ENCODE results near the gene GNB1. TPM values are rescaled to one million over a fixed set of nuclear protein-coding genes. Genes with fewer than 3 reads are reported as not detected.

Gene GNB1
- total RNA-seq, 1 donor from 2014 or later = 170 TPM

- no peak for DNase-seq (ENCODE audit: low spot score in 2 of 2)
- Histone ChIP-seq H3K4me3 (no peak overlapping the region), H3K27ac (no peak overlapping the region), H3K4me1 (peaks cover 12 to 33% of the 10 kb centered on the region in 2 donors), H3K9me3 (no peaks in the 10 kb centered on the region), H3K36me3 (peaks cover 0 to 11% of the 10 kb centered on the region in 2 donors), H3K27me3 (no peaks in the 10 kb centered on the region)
- intact Hi-C loops (cut with DNase I) = no loop called here
- TF ChIP-seq, protein P1, sequence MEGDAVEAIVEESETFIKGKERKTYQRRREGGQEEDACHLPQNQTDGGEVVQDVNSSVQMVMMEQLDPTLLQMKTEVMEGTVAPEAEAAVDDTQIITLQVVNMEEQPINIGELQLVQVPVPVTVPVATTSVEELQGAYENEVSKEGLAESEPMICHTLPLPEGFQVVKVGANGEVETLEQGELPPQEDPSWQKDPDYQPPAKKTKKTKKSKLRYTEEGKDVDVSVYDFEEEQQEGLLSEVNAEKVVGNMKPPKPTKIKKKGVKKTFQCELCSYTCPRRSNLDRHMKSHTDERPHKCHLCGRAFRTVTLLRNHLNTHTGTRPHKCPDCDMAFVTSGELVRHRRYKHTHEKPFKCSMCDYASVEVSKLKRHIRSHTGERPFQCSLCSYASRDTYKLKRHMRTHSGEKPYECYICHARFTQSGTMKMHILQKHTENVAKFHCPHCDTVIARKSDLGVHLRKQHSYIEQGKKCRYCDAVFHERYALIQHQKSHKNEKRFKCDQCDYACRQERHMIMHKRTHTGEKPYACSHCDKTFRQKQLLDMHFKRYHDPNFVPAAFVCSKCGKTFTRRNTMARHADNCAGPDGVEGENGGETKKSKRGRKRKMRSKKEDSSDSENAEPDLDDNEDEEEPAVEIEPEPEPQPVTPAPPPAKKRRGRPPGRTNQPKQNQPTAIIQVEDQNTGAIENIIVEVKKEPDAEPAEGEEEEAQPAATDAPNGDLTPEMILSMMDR (IDR thresholded peaks at IDR 0.05) = no peak
These were observed 15.0 kb downstream of the GNB1 start for GRCh38 chr1:1875932-1876331.

DNA sequence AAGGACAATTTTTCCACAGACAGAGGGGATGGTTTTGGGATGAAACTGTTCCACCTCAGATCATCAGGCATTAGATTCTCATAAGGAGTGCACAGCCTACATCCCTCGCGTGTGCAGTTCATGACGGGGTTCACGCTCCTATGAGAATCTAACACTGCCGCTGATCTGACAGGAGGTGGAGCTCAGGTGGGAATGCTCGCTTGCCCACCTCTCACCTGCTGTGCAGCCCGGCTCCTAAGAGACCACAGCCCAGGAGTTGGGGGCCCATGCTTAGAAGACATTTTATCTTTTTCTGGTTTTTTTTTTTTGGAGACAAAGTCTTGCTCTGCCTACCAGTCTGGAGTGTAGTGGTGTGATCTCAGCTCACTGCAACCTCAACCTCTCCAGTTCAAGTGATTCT, 16.0 kb downstream of the GNB1 start:
- DNase-seq (ENCODE audit: low spot score in 2 of 2) = no peak
- intact Hi-C loops (cut with DNase I) = no loop called here
- Histone ChIP-seq H3K4me1 (peaks cover 12 to 29% of the 10 kb centered on the region in 2 donors), H3K4me3 (no peak overlapping the region), H3K27ac (no peak overlapping the region), H3K36me3 (peaks cover 0 to 11% of the 10 kb centered on the region in 2 donors), H3K9me3 (no peaks in the 10 kb centered on the region), H3K27me3 (no peaks in the 10 kb centered on the region)
- TF ChIP-seq, protein P1 (IDR thresholded peaks at IDR 0.05) = no peak

DNA sequence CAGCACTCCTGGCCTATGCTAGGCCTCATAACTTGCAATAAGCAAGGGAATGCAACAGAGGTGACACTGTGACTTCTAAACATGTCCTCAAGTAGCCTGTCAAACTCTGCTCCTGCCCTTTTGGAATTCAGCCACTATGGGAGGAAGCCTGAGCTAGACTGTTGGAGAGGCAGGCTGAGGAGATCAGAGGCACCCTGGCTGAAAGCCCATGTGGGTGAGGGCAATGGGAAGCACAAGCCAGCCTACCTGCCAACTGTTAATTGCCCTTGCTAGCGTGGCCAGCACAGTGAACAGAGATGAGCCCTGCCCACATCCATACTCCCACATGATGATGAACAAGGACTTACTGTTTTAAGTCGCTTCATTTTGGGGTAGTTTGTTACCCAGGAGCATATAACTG, 17.7 kb downstream of the GNB1 start:
- Histone ChIP-seq H3K36me3 (peaks cover 0 to 11% of the 10 kb centered on the region in 2 donors), H3K27ac (no peak overlapping the region), H3K9me3 (no peaks in the 10 kb centered on the region), H3K27me3 (no peaks in the 10 kb centered on the region), H3K4me1 (peaks cover 12 to 29% of the 10 kb centered on the region in 2 donors), H3K4me3 (no peak overlapping the region)
- DNase-seq (ENCODE audit: low spot score in 2 of 2) = no peak
- TF ChIP-seq, protein P1 (IDR thresholded peaks at IDR 0.05) = no peak
- intact Hi-C loops (cut with DNase I) = no loop called here

DNA sequence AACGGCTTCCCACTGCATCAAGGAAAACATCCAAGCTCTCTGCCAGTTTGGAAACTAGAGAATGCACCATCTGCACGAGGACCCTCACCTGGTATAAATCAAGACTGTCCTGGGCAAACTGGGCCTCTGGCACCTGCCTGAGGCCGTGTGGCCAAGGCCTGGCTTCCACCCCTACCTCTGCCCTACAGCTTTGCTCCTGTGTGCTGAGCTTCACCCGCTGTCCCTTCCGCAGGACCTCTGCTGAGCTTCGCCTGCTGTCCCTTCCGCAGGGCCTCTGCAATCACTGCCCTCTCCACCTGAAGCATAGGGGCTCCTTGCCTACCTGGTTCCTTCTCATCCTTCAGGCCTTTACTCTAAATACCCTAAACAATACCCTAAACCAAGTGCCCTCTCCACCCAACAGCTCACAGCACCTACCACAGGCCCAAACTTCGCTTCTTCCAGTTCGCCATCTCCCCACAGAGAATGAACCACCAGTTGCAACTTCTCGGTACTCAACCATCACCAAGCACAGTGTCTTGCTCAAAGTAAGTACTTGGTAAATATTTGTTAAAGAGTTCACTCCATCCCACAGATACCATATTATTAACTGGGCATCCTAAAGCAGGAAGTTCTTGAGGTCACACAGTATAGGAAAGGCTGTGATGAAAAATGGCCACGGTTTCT, 18.4 kb downstream of the GNB1 start:
- H3K27me3 ChIP-seq = no peaks in the 10 kb centered on the region
- no peak overlapping the region for H3K4me3 ChIP-seq
- DNase-seq (ENCODE audit: low spot score in 2 of 2) = no peak
- H3K9me3 ChIP-seq = no peaks in the 10 kb centered on the region
- no peak overlapping the region for H3K27ac ChIP-seq
- TF ChIP-seq, protein P1 (IDR thresholded peaks at IDR 0.05) = no peak
- H3K36me3 ChIP-seq = peaks cover 0 to 11% of the 10 kb centered on the region in 2 donors
- H3K4me1 ChIP-seq = peaks cover 12 to 24% of the 10 kb centered on the region in 2 donors
- intact Hi-C loops (cut with DNase I) = no loop called here

DNA sequence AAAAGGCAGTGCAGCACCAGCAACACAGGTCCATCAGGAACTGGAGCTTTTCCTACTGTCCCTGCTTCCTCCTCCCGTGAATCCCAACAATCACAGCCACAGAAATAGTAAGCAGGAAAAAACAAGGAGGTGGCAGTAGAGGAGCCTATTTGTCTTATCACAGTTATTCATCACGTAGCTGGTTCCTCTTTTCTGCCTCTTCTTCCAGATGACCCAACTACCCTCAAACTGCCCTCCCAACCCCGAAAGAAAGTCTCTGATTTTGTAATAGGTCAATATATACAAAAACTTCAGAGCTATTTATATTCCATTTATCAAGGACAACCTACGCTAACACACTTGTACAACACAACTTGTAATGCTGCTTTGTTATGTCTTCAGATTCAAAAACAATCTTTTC, 21.4 kb downstream of the GNB1 start:
- no peak for DNase-seq (ENCODE audit: low spot score in 2 of 2)
- intact Hi-C loops (cut with DNase I) = no loop called here
- H3K9me3 ChIP-seq = no peaks in the 10 kb centered on the region
- H3K27me3 ChIP-seq = no peaks in the 10 kb centered on the region
- H3K4me3 ChIP-seq = no peak overlapping the region
- H3K27ac ChIP-seq = no peak overlapping the region
- H3K36me3 ChIP-seq = no peaks in the 10 kb centered on the region
- peaks cover 7 to 24% of the 10 kb centered on the region in 2 donors for H3K4me1 ChIP-seq
- TF ChIP-seq, protein P1 (IDR thresholded peaks at IDR 0.05) = no peak

All from ascending aorta (tissue), 2 donors.